NT2/D1 (cell line): ENCODE measurements around the gene HTT-AS.
A peak's percentile ranks its signal among the peaks of the same experiment; 100 is the strongest.

ENCODE experiments used
- DNase-seq: peaks from one replicate; pipeline ENCODE4 v3.0.0-alpha.2; 2011; ENCODE audit warnings: low read depth, low spot score
- H3K27me3 ChIP-seq: 2 replicates; pipeline ENCODE4 v1.6.0; 2011; ENCODE audit warnings: mild to moderate bottlenecking; ENCODE audit not compliant: insufficient read length, insufficient read depth
- H3K36me3 ChIP-seq: 2 replicates; pipeline ENCODE4 v1.6.1; 2011; ENCODE audit warnings: mild to moderate bottlenecking, low read length, mixed read lengths; ENCODE audit not compliant: insufficient read depth, insufficient read length
- H3K4me1 ChIP-seq: 2 replicates; pipeline ENCODE4 v1.5.1; 2011; ENCODE audit not compliant: insufficient read depth, insufficient read length
- H3K4me3 ChIP-seq: 2 replicates; pipeline ENCODE4 v1.5.1; 2011; ENCODE audit warnings: low read depth; ENCODE audit not compliant: insufficient read length
- H3K9ac ChIP-seq: 2 replicates; pipeline ENCODE4 v1.6.0; 2011; ENCODE audit warnings: low read depth; ENCODE audit not compliant: insufficient read length
- H3K9me3 ChIP-seq: 2 replicates; pipeline ENCODE4 v1.5.1; 2011; ENCODE audit warnings: mild to moderate bottlenecking, low read length; ENCODE audit not compliant: insufficient read depth
- SUZ12 ChIP-seq: IDR thresholded peaks from 2 replicates; pipeline ENCODE4 v1.6.1; 2011; ENCODE audit not compliant: insufficient read length, insufficient read depth; ENCODE audit errors: extremely low read depth
- YY1 ChIP-seq: IDR thresholded peaks from 2 replicates; pipeline ENCODE4 v1.6.1; 2011; ENCODE audit not compliant: insufficient read length, insufficient read depth
- ZNF274 ChIP-seq: IDR thresholded peaks from 2 replicates; pipeline ENCODE4 v1.6.1; 2011; ENCODE audit warnings: mild to moderate bottlenecking, low read depth, low read length

HTT-AS gene

GRCh38 chr4:3087115-3087797 lies 12.9 kb upstream of the HTT-AS start:
- Histone ChIP-seq H3K4me3 (no peak overlapping the region), H3K9ac (no peak overlapping the region), H3K9me3 (0 out of 2 replicates have a peak, but pooled peaks cover 1% of the 10 kb centered on the region), H3K36me3 (peaks cover 50% of the 10 kb centered on the region), H3K4me1 (no peaks in the 10 kb centered on the region), H3K27me3 (no peaks in the 10 kb centered on the region)
- DNase-seq: no peak
- TF ChIP-seq YY1: no peak

GRCh38 chr4:3085948-3086670 lies 11.8 kb upstream of the HTT-AS start:
- no peak for TF ChIP-seq ZNF274
- no peak for TF ChIP-seq SUZ12
- TF ChIP-seq YY1: no peak
- H3K36me3 ChIP-seq: peaks cover 42% of the 10 kb centered on the region

GRCh38 chr4:3083732-3084131 lies 9.4 kb upstream of the HTT-AS start:
- TF ChIP-seq ZNF274 (no peak), SUZ12 (no peak), YY1 (no peak)
- H3K4me3 ChIP-seq: no peak overlapping the region
- H3K36me3 ChIP-seq: peaks cover 21% of the 10 kb centered on the region
- H3K9me3 ChIP-seq: no peaks in the 10 kb centered on the region
- no peaks in the 10 kb centered on the region for H3K4me1 ChIP-seq
- no peak overlapping the region for H3K9ac ChIP-seq
- no peak for DNase-seq
- no peaks in the 10 kb centered on the region for H3K27me3 ChIP-seq

More at GRCh38 chr4:3085948-3086670, 11.8 kb upstream of the HTT-AS start:
- Histone ChIP-seq H3K27me3 (no peaks in the 10 kb centered on the region), H3K9ac (no peak overlapping the region), H3K4me3 (no peak overlapping the region), H3K9me3 (no peaks in the 10 kb centered on the region), H3K4me1 (no peaks in the 10 kb centered on the region)
- no peak for DNase-seq

GRCh38 chr4:3082925-3083515 lies 8.7 kb upstream of the HTT-AS start:
- peaks cover 17% of the 10 kb centered on the region for H3K36me3 ChIP-seq
- no peaks in the 10 kb centered on the region for H3K4me1 ChIP-seq
- DNase-seq: no peak
- no peaks in the 10 kb centered on the region for H3K9me3 ChIP-seq
- no peak overlapping the region for H3K4me3 ChIP-seq
- no peak overlapping the region for H3K9ac ChIP-seq
- no peaks in the 10 kb centered on the region for H3K27me3 ChIP-seq
- TF ChIP-seq YY1 (no peak), SUZ12 (no peak), ZNF274 (no peak)

- H3K9me3 ChIP-seq: no peaks in the 10 kb centered on the region
- no peaks in the 10 kb centered on the region for H3K27me3 ChIP-seq
- TF ChIP-seq SUZ12 (no peak), YY1 (no peak), ZNF274 (no peak)
- no peak overlapping the region for H3K9ac ChIP-seq
- no peaks in the 10 kb centered on the region for H3K4me1 ChIP-seq
- H3K4me3 ChIP-seq: no peak overlapping the region
- H3K36me3 ChIP-seq: peaks cover 11% of the 10 kb centered on the region
- DNase-seq: no peak
Observed at GRCh38 chr4:3079694-3080123, 5.4 kb upstream of the HTT-AS start.

GRCh38 chr4:3077796-3078195 lies 3.5 kb upstream of the HTT-AS start:
- Histone ChIP-seq H3K9ac (no peak overlapping the region), H3K36me3 (peaks cover 11% of the 10 kb centered on the region), H3K27me3 (no peaks in the 10 kb centered on the region), H3K4me1 (peaks cover 4% of the 10 kb centered on the region), H3K9me3 (no peaks in the 10 kb centered on the region), H3K4me3 (no peak overlapping the region)
- TF ChIP-seq SUZ12 (no peak), YY1 (no peak), ZNF274 (no peak)
- DNase-seq: no peak

GRCh38 chr4:3075652-3075981 lies 1.3 kb upstream of the HTT-AS start:
- peak overlapping the region; percentile 48 for H3K4me3 ChIP-seq
- no peaks in the 10 kb centered on the region for H3K27me3 ChIP-seq
- H3K9me3 ChIP-seq: no peaks in the 10 kb centered on the region
- H3K9ac ChIP-seq: peak overlapping the region; percentile 72
- H3K4me1 ChIP-seq: peaks cover 4% of the 10 kb centered on the region
- TF ChIP-seq SUZ12: no peak
- no peak for TF ChIP-seq ZNF274
- no peak for TF ChIP-seq YY1
- no peak for DNase-seq
- peaks cover 11% of the 10 kb centered on the region for H3K36me3 ChIP-seq
